ENCODE measurements around the gene RPL5. TPM values are rescaled to one million over a fixed set of nuclear protein-coding genes. Genes with fewer than 3 reads are reported as not detected.

The RPL5 gene
- total RNA-seq, 1 donor from 2014 or later = 1,372 TPM

DNA sequence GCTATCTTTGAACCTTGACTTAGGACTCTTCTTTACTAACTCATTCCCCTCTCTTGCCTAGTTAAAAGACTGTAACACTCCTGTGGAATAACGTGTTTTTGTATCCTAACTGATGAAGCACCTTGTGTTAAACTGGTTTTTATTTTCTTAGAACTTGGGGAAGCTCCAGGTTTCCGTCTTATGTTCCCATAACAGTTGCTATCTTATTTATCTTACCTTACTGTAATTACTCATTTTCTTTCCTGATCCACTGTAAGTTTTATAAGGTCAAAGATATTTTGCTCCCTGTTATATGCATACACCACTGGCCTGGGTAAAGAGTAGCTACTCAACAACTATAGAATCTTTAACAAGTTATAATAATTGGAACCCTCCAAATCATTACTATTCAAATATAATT is 43.1 kb downstream of the RPL5 start:
- DNase-seq (ENCODE audit: low read depth) = no peak
- TF ChIP-seq, protein P1, sequence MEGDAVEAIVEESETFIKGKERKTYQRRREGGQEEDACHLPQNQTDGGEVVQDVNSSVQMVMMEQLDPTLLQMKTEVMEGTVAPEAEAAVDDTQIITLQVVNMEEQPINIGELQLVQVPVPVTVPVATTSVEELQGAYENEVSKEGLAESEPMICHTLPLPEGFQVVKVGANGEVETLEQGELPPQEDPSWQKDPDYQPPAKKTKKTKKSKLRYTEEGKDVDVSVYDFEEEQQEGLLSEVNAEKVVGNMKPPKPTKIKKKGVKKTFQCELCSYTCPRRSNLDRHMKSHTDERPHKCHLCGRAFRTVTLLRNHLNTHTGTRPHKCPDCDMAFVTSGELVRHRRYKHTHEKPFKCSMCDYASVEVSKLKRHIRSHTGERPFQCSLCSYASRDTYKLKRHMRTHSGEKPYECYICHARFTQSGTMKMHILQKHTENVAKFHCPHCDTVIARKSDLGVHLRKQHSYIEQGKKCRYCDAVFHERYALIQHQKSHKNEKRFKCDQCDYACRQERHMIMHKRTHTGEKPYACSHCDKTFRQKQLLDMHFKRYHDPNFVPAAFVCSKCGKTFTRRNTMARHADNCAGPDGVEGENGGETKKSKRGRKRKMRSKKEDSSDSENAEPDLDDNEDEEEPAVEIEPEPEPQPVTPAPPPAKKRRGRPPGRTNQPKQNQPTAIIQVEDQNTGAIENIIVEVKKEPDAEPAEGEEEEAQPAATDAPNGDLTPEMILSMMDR (conservative IDR thresholded peaks at IDR 0.05; ENCODE audit: low read depth, low read length) = no peak
- H3K4me3 ChIP-seq (ENCODE audit: low read depth, low read length) = no peak overlapping the region

DNA sequence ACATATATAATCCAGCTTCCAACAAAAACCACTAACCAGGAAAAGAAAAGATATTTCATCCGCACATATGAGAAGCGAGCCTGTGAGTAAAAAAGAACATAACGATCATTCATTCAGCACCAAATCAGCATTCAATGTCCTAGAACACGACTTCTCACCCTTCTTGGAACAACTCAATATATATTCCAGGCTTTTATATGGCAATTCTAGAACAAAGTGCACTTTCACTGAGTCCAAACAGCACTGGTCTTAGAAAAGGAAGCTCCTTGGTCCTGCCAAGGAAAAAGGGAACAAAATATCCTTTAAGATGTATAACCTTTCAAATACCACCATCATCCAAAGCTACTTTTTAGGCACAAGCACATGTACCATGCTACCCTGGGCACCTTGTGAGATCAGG is 44.5 kb downstream of the RPL5 start:
- no peak overlapping the region for H3K4me3 ChIP-seq (ENCODE audit: low read depth, low read length)
- TF ChIP-seq, protein P1 (conservative IDR thresholded peaks at IDR 0.05; ENCODE audit: low read depth, low read length) = no peak
- no peak for DNase-seq (ENCODE audit: low read depth)

DNA sequence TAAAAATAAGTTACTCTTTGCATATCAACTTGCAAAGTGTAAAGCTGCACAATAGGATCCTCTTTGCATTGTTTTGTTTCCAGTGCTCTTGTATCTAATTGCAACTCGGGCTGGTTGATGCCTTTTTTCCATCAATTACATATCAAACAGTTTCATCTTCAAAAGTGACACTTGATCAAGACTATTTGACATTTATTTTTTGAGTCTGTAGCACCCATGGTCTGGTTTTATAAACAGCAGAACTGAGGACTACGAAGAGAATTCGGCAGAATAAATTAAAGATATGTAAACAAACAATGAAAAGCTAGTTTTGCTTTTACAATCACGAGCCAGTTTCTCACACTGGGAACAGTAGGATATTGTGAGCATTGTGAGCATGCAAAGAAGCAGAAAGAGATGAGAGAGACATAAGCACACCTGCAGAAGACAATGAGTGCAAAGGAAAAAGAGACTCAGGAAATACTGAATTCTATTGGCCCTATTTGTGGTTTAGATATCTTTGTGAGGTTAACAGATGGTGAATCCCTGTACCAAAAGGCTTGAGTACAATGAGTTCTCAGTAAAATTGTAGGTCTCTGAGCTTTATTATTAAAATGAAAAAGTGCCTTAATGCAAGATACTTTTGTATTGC is 45.4 kb downstream of the RPL5 start:
- H3K4me3 ChIP-seq (ENCODE audit: low read depth, low read length) = no peak overlapping the region
- TF ChIP-seq, protein P1 (conservative IDR thresholded peaks at IDR 0.05; ENCODE audit: low read depth, low read length) = no peak
- no peak for DNase-seq (ENCODE audit: low read depth)

- TF ChIP-seq, protein P1 (conservative IDR thresholded peaks at IDR 0.05; ENCODE audit: low read depth, low read length) = no peak
- H3K4me3 ChIP-seq (ENCODE audit: low read depth, low read length) = no peak overlapping the region
- no peak for DNase-seq (ENCODE audit: low read depth)
These were observed 46.0 kb downstream of the RPL5 start for GRCh38 chr1:92877792-92878191.

DNA sequence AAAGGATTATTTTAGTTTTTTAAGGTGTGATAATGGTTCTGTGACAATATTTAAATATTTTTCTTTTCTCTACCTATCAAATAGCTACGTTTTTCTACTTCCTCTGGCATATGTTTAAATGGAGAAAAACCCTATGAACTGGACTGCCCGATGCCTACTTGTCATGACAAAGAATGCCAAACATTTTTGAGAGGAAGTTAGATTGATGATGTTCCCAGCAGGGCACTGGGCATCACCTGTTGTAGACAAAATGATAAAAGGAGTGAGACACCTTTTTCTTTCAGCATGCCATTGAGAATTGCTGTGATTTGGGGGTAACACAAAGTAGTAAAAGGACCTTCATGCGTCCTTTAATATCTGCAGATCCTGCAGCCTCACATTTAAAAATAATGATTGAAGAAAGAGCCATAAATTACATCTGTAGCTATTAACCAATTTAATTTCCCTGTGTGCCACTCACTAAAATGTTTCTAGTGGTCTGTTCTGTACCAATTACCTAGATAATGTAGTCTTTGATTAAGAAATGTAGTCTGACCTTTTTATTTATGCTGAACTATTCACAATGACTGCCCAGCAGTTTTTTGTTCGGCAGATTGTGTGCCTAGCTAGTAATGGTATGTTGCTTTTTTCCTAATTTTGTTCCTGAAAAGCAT is 47.6 kb downstream of the RPL5 start:
- H3K4me3 ChIP-seq (ENCODE audit: low read depth, low read length) = no peak overlapping the region
- DNase-seq (ENCODE audit: low read depth) = no peak
- TF ChIP-seq, protein P1 (conservative IDR thresholded peaks at IDR 0.05; ENCODE audit: low read depth, low read length) = no peak

- no peak for DNase-seq (ENCODE audit: low read depth)
These were observed 49.6 kb downstream of the RPL5 start for GRCh38 chr1:92881391-92881790.

More at GRCh38 chr1:92881391-92881790, 49.6 kb downstream of the RPL5 start:
- no peak overlapping the region for H3K4me3 ChIP-seq (ENCODE audit: low read depth, low read length)
- TF ChIP-seq, protein P1 (conservative IDR thresholded peaks at IDR 0.05; ENCODE audit: low read depth, low read length) = no peak
